ENCODE data around the gene PARD3B.

PARD3B gene

GRCh38 chr2:204890680-204891079 lies 345.4 kb downstream of the PARD3B start:
- no peak overlapping the region for H3K27ac ChIP-seq
- H3K4me3 ChIP-seq: no peak overlapping the region
- DNase-seq (ENCODE audit: low spot score): no peak
- no peak for TF ChIP-seq CTCF (IDR thresholded peaks at IDR 0.05)

- Histone ChIP-seq H3K27ac (no peak overlapping the region), H3K4me3 (no peak overlapping the region)
- no peak for DNase-seq (ENCODE audit: low spot score)
- TF ChIP-seq CTCF (IDR thresholded peaks at IDR 0.05): no peak
Measured at GRCh38 chr2:204891739-204892138, 346.5 kb downstream of the PARD3B start.

- H3K4me3 ChIP-seq: no peak overlapping the region
- H3K27ac ChIP-seq: no peak overlapping the region
- no peak for DNase-seq (ENCODE audit: low spot score)
- TF ChIP-seq CTCF (IDR thresholded peaks at IDR 0.05): no peak
Measured at GRCh38 chr2:204892506-204893255, 347.4 kb downstream of the PARD3B start.

GRCh38 chr2:204896146-204896545 lies 350.9 kb downstream of the PARD3B start:
- no peak overlapping the region for H3K4me3 ChIP-seq
- no peak for TF ChIP-seq CTCF (IDR thresholded peaks at IDR 0.05)

GRCh38 chr2:204897561-204897960 lies 352.3 kb downstream of the PARD3B start:
- Histone ChIP-seq H3K4me3 (no peak overlapping the region), H3K27ac (no peak overlapping the region)
- TF ChIP-seq CTCF (IDR thresholded peaks at IDR 0.05): no peak

More at GRCh38 chr2:204896146-204896545, 350.9 kb downstream of the PARD3B start:
- no peak overlapping the region for H3K27ac ChIP-seq
- DNase-seq (ENCODE audit: low spot score): no peak

GRCh38 chr2:204898928-204899640 lies 353.8 kb downstream of the PARD3B start:
- TF ChIP-seq CTCF (IDR thresholded peaks at IDR 0.05): no peak
- Histone ChIP-seq H3K4me3 (no peak overlapping the region), H3K27ac (no peak overlapping the region)
- no peak for DNase-seq (ENCODE audit: low spot score)

More at GRCh38 chr2:204897561-204897960, 352.3 kb downstream of the PARD3B start:
- DNase-seq (ENCODE audit: low spot score): no peak

- TF ChIP-seq CTCF (IDR thresholded peaks at IDR 0.05): no peak
- DNase-seq (ENCODE audit: low spot score): no peak
- H3K27ac ChIP-seq: no peak overlapping the region
- H3K4me3 ChIP-seq: no peak overlapping the region
Measured at GRCh38 chr2:204899983-204900382, 354.7 kb downstream of the PARD3B start.
